ENCODE results near the gene CMTM6. TPM values are rescaled to one million over a fixed set of nuclear protein-coding genes. Genes with fewer than 3 reads are reported as not detected.
A peak's percentile ranks its signal among the peaks of the same experiment; 100 is the strongest.
"Not testable (repeated sequence)": the region's sequence is repeated elsewhere in the genome, so short reads cannot be mapped to it uniquely, and the experiment has no call there.

CMTM6 gene
- total RNA-seq, 3 donors from 2014 or later = 44.3 to 60.9 (median 47.9) TPM

- H3K9me3 Mint-ChIP-seq = no peaks in the 10 kb centered on the region
- no peaks in the 10 kb centered on the region for H3K27me3 Mint-ChIP-seq (ENCODE audit: low read depth)
- peaks cover 31% of the 10 kb centered on the region for H3K36me3 Mint-ChIP-seq (ENCODE audit: insufficient read depth)
- ATAC-seq (no peak), DNase-seq (no peak)
- no peak overlapping the region for H3K4me3 Mint-ChIP-seq
- H3K4me1 Mint-ChIP-seq (ENCODE audit: low read depth) = peaks cover 6% of the 10 kb centered on the region
Observed at GRCh38 chr3:32488474-32489008, 14.1 kb downstream of the CMTM6 start.

- peaks cover 31% of the 10 kb centered on the region for H3K36me3 Mint-ChIP-seq (ENCODE audit: insufficient read depth)
- H3K4me3 Mint-ChIP-seq = no peak overlapping the region
Observed at GRCh38 chr3:32487781-32488473, 14.7 kb downstream of the CMTM6 start.

GRCh38 chr3:32484436-32484835 lies 18.2 kb downstream of the CMTM6 start:
- Mint-ChIP-seq H3K27me3 (ENCODE audit: low read depth) (no peaks in the 10 kb centered on the region), H3K4me1 (ENCODE audit: low read depth) (peaks cover 20% of the 10 kb centered on the region), H3K9me3 (no peaks in the 10 kb centered on the region), H3K36me3 (ENCODE audit: insufficient read depth) (peaks cover 42% of the 10 kb centered on the region), H3K4me3 (no peak overlapping the region)
- ATAC-seq (no peak), DNase-seq (no peak)

More at GRCh38 chr3:32487781-32488473, 14.7 kb downstream of the CMTM6 start:
- ATAC-seq = no peak
- DNase-seq = no peak
- Mint-ChIP-seq H3K9me3 (no peaks in the 10 kb centered on the region), H3K27me3 (ENCODE audit: low read depth) (no peaks in the 10 kb centered on the region), H3K4me1 (ENCODE audit: low read depth) (peaks cover 7% of the 10 kb centered on the region)

- H3K4me3 Mint-ChIP-seq = no peak overlapping the region
- DNase-seq = no peak
- peaks cover 48% of the 10 kb centered on the region for H3K36me3 Mint-ChIP-seq (ENCODE audit: insufficient read depth)
- H3K9me3 Mint-ChIP-seq = no peaks in the 10 kb centered on the region
- peaks cover 21% of the 10 kb centered on the region for H3K4me1 Mint-ChIP-seq (ENCODE audit: low read depth)
- ATAC-seq = no peak
- no peaks in the 10 kb centered on the region for H3K27me3 Mint-ChIP-seq (ENCODE audit: low read depth)
Observed at GRCh38 chr3:32483772-32484171, 18.9 kb downstream of the CMTM6 start.

GRCh38 chr3:32482693-32483092 lies 20.0 kb downstream of the CMTM6 start:
- ATAC-seq (no peak), DNase-seq (no peak)
- H3K9me3 Mint-ChIP-seq = no peaks in the 10 kb centered on the region
- H3K4me1 Mint-ChIP-seq (ENCODE audit: low read depth) = peaks cover 25% of the 10 kb centered on the region
- H3K36me3 Mint-ChIP-seq (ENCODE audit: insufficient read depth) = peaks cover 49% of the 10 kb centered on the region
- no peaks in the 10 kb centered on the region for H3K27me3 Mint-ChIP-seq (ENCODE audit: low read depth)
- H3K4me3 Mint-ChIP-seq = no peak overlapping the region

- no peaks in the 10 kb centered on the region for H3K9me3 Mint-ChIP-seq
- DNase-seq = no peak
- H3K4me1 Mint-ChIP-seq (ENCODE audit: low read depth) = peaks cover 26% of the 10 kb centered on the region
- ATAC-seq = peak; percentile 30 to 52
- peaks cover 52% of the 10 kb centered on the region for H3K36me3 Mint-ChIP-seq (ENCODE audit: insufficient read depth)
- no peaks in the 10 kb centered on the region for H3K27me3 Mint-ChIP-seq (ENCODE audit: low read depth)
- no peak overlapping the region for H3K4me3 Mint-ChIP-seq
Observed at GRCh38 chr3:32481791-32482631, 20.6 kb downstream of the CMTM6 start.

- Mint-ChIP-seq H3K27me3 (ENCODE audit: low read depth) (no peaks in the 10 kb centered on the region), H3K4me3 (no peak overlapping the region), H3K36me3 (ENCODE audit: insufficient read depth) (peaks cover 52% of the 10 kb centered on the region), H3K9me3 (no peaks in the 10 kb centered on the region), H3K4me1 (ENCODE audit: low read depth) (peaks cover 28% of the 10 kb centered on the region)
- ATAC-seq (no peak), DNase-seq (no peak)
Observed at GRCh38 chr3:32480604-32481003, 22.0 kb downstream of the CMTM6 start.

GRCh38 chr3:32474201-32474600 lies 28.5 kb downstream of the CMTM6 start:
- ATAC-seq = no peak
- Mint-ChIP-seq H3K4me1 (ENCODE audit: low read depth) (peaks cover 36% of the 10 kb centered on the region), H3K9me3 (no peaks in the 10 kb centered on the region), H3K36me3 (ENCODE audit: insufficient read depth) (peaks cover 27% of the 10 kb centered on the region), H3K27me3 (ENCODE audit: low read depth) (no peaks in the 10 kb centered on the region), H3K4me3 (no peak overlapping the region)
- DNase-seq = no peak

GRCh38 chr3:32472151-32472550 lies 30.5 kb downstream of the CMTM6 start:
- not testable (repeated sequence) for H3K9me3 Mint-ChIP-seq; DNase-seq; H3K4me3 Mint-ChIP-seq; H3K27me3 Mint-ChIP-seq (ENCODE audit: low read depth); ATAC-seq
- H3K36me3 Mint-ChIP-seq (ENCODE audit: insufficient read depth) = peaks cover 15% of the 10 kb centered on the region
- peaks cover 41% of the 10 kb centered on the region for H3K4me1 Mint-ChIP-seq (ENCODE audit: low read depth)

- Mint-ChIP-seq H3K27me3 (ENCODE audit: low read depth) (no peaks in the 10 kb centered on the region), H3K4me1 (ENCODE audit: low read depth) (peaks cover 46% of the 10 kb centered on the region), H3K36me3 (ENCODE audit: insufficient read depth) (peaks cover 9% of the 10 kb centered on the region), H3K9me3 (no peaks in the 10 kb centered on the region), H3K4me3 (no peak overlapping the region)
- DNase-seq (no peak), ATAC-seq (no peak)
Observed at GRCh38 chr3:32471246-32471645, 31.4 kb downstream of the CMTM6 start.

- H3K36me3 Mint-ChIP-seq (ENCODE audit: insufficient read depth) = peaks cover 8% of the 10 kb centered on the region
Observed at GRCh38 chr3:32470362-32470761, 32.3 kb downstream of the CMTM6 start.

GRCh38 chr3:32469151-32469874 lies 33.3 kb downstream of the CMTM6 start:
- H3K36me3 Mint-ChIP-seq (ENCODE audit: insufficient read depth) = peaks cover 12% of the 10 kb centered on the region

More at GRCh38 chr3:32470362-32470761, 32.3 kb downstream of the CMTM6 start:
- Mint-ChIP-seq H3K4me1 (ENCODE audit: low read depth) (peaks cover 55% of the 10 kb centered on the region), H3K4me3 (no peak overlapping the region), H3K27me3 (ENCODE audit: low read depth) (no peaks in the 10 kb centered on the region), H3K9me3 (no peaks in the 10 kb centered on the region)
- no peak for DNase-seq
- no peak for ATAC-seq

GRCh38 chr3:32467333-32468070 lies 35.1 kb downstream of the CMTM6 start:
- no peaks in the 10 kb centered on the region for H3K9me3 Mint-ChIP-seq
- no peaks in the 10 kb centered on the region for H3K27me3 Mint-ChIP-seq (ENCODE audit: low read depth)
- peak; percentile 77 for DNase-seq
- peaks cover 12% of the 10 kb centered on the region for H3K36me3 Mint-ChIP-seq (ENCODE audit: insufficient read depth)
- peak; percentile 85 to 88 for ATAC-seq
- peaks cover 56% of the 10 kb centered on the region for H3K4me1 Mint-ChIP-seq (ENCODE audit: low read depth)
- H3K4me3 Mint-ChIP-seq = no peak overlapping the region

More at GRCh38 chr3:32469151-32469874, 33.3 kb downstream of the CMTM6 start:
- no peak for DNase-seq
- no peaks in the 10 kb centered on the region for H3K27me3 Mint-ChIP-seq (ENCODE audit: low read depth)
- H3K4me1 Mint-ChIP-seq (ENCODE audit: low read depth) = peaks cover 58% of the 10 kb centered on the region
- no peak for ATAC-seq
- no peaks in the 10 kb centered on the region for H3K9me3 Mint-ChIP-seq
- no peak overlapping the region for H3K4me3 Mint-ChIP-seq

All from activated T-cell treated with anti-CD3 and anti-CD28 coated beads, Interleukin-2, amount 50 U/mL, for 4 hours (primary cell).